AML-193 (cell line): ENCODE data around the gene PAGE2B.
"Not testable (repeated sequence)": the region's sequence is repeated elsewhere in the genome, so short reads cannot be mapped to it uniquely, and the experiment has no call there.

ENCODE experiments used
- DNase-seq, 2 experiments: peaks; one replicate each; lab custom pipeline; 2025; lab: John Stamatoyannopoulos, UW

The PAGE2B gene

GRCh38 chrX:55109306-55109705 is 34.5 kb downstream of the PAGE2B start:
- no peak for DNase-seq

GRCh38 chrX:55111578-55112254 is 36.9 kb downstream of the PAGE2B start:
- no peak for DNase-seq

GRCh38 chrX:55116589-55116988 is 41.8 kb downstream of the PAGE2B start:
- DNase-seq, result not testable (repeated sequence)

GRCh38 chrX:55118574-55118973 is 43.7 kb downstream of the PAGE2B start:
- DNase-seq, result no peak

- DNase-seq, result no peak
Measured at GRCh38 chrX:55119271-55119670, 44.4 kb downstream of the PAGE2B start.

- DNase-seq, result no peak
Measured at GRCh38 chrX:55119712-55120111, 44.9 kb downstream of the PAGE2B start.

- DNase-seq, result no peak
Measured at GRCh38 chrX:55120761-55121358, 46.0 kb downstream of the PAGE2B start.

- DNase-seq, result no peak
Measured at GRCh38 chrX:55123900-55124299, 49.1 kb downstream of the PAGE2B start.

- peak; percentile 26 to 44 for DNase-seq
Measured at GRCh38 chrX:55127692-55128091, 52.9 kb downstream of the PAGE2B start.
